Activated CD4-positive, alpha-beta T cell treated with anti-CD3 and anti-CD28 coated beads, Interleukin-2, amount 50 U/mL, for 4 hours (primary cell): Measurements from ENCODE around the gene MOBP.
"Not testable (repeated sequence)": the region's sequence is repeated elsewhere in the genome, so short reads cannot be mapped to it uniquely, and the experiment has no call there.

Experiments used
- DNase-seq, 2 experiments: peaks; one replicate each; pipeline ENCODE4 v3.0.0-alpha.2; 2020

MOBP gene

DNA sequence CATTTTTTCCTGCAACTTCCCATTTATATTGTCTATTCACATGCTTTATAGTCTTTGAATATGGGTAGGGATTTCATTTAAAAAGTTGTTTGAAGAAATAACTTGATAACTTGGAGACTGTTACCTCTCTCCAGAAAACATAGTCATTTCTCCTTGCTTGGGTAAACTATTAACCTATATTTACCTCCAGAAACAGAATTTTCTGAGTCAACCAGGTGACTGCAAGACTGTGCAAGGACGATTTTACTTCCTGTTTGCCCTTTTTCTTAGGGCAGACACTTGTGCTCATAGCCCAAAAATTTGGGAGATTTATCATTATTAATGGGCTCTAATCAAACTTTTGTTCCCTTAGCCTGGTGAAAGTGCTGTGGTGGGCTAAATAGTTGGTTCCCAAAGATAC is 14.3 kb upstream of the MOBP start:
- DNase-seq: no peak

DNA sequence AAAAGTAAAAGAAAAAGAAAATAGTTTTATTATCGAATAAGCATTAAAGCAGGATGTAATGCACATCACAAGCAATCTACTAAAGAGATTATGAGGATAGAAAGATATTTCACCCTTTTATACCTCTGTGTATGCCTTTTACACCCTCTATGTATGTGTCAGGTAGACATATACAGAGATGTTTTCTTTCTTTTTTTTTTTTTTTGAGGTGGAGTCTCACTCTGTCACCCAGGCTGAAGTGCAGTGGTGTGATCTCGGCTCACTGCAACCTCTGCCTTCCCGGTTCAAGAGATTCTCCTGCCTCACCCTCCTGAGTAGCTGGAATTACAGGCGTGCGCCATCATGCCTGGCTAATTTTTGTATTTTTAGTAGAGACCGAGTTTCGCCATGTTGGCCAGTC is 13.6 kb upstream of the MOBP start:
- not testable (repeated sequence) for DNase-seq

DNA sequence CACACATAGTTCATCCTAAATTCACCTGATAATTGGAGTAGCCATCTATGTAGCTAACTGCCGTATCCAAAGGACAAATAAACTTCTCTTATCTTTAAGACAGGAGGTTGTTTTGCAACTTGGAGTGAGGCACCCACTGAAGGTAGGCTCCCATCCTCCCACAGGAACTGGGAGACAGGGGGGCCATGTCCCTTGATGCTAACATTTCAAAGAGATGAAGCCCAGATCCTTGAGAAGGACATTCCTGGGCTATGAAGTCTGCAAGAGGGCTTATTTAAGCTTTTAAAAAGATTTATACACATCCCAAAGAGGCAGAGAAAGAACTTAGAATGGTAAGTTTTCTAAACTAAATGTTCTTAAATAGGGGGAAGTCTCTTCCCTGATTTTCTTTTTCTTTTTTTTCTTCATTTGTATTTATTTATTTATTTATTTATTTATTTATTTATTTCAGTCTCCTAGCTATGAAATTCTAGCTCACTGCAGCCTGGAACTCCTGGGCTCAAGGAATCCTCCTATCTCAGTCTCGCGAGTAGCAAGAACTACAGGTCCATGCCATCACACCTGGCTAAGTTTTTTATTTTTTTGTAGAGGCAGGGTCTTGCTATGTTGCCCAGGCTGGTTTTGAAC is 12.8 kb upstream of the MOBP start:
- DNase-seq: no peak

DNA sequence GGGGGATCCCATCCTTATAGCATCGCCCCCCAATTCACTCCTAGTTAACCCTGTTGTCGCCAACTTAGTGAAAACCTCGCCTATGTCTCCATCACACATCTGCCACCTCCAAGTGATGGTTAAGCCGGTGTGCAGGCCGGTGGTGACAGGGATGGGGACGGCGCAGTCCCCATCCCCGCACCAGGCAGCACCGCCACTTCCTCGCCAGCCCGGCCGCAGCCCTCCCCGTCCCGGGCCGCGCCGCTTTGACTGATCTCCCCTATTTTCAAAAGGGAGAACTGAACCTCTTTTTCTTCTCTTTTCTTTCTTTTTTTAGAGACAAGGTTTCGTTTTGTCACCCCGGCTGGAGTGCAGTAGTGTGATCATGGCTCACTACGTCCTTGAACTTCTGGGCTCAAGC is 11.3 kb upstream of the MOBP start:
- no peak for DNase-seq

DNA sequence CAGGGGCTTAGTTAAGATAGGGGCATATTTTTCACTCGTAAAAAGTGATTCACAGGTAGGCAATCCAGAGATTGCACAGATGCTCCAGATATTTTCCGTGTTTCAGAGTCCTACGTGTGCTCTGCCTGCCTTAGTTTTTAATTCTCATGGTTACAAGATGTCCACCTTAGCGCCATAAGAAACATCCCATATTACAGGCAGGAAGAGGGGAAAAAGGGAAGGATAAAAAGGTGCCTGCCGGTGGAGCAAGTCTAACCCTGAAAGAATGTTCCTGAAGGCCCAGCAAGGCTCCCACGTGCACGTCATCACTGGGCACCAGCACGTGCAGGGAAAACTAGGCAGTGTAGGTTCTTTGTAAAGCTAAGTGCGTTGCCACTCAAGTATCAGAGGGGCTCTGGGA is 10.1 kb upstream of the MOBP start:
- DNase-seq: no peak

DNA sequence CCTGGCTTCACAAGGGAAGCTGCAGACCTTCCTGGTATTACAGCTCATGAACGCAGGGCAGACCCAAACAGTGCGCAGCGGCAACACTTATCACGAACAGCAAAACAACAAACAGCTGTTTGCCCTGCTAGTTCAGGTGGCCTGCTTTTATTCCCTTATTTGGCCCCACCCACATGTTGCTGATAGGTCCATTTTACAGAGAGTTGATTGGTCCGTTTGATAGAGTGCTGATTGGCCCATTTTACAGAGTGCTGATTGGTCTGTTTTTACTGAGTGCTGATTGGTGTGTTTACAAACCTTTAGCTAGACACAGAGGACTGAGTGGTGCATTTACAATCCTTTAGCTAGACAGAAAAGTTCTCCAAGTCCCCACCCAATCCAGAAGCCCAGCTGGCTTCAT is 8.9 kb upstream of the MOBP start:
- not testable (repeated sequence) for DNase-seq

DNA sequence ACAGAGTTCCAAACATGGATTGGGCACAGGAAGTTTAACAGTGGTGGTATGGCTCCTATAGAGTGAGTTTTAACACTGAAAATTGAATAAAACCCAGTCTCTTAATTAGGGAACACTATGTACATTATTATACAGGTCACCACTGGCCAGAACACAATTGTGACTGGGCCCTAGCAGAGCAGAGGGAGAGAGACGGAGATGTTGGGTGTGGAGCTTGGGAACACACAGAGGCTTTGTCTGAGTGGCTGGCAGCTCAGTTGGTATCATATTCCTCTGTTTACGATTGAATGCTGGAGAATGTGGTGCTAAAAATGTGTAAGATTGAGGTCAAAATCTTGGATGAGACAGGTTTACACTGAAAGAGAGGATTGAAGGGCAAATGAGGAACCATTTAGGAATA is 6.8 kb upstream of the MOBP start:
- no peak for DNase-seq

DNA sequence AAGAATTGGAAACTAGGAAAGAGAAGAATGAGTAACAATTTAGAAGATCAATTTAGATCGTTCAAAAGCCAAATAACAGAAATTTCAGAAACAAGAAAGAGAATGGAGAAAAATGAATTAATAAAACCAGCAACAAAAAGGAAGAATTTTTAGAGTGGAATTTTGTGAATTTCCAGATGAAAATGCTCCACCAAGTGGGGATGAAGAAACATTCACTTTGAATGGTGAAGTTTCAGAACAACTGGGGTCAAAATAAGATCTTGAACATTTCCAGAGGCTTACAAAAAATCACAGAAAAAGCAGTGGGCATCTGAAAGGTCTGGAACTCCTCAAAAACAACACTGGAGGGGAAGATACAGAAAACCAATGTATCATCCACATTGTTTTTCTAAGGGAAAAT is 4.2 kb upstream of the MOBP start:
- no peak for DNase-seq

DNA sequence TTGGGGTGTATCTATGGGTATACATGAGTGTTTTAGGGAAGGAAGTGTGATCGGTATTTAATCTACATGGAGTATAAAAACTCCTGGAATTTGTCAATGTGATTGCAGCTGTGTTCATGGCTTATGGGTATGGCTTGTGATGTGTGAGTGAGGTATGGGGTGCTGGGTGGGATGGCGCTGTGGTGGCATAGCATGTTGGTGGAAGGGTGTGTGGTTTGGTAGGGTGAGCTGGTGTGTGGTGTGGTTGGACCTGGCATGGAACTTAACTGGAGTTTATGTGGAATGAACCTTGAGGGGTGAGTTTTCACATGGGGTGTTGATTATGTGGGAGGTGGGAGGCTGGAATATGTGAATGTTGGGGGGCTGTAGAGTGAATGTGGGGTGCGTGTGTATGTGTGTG is 492 bp upstream of the MOBP start:
- no peak for DNase-seq

DNA sequence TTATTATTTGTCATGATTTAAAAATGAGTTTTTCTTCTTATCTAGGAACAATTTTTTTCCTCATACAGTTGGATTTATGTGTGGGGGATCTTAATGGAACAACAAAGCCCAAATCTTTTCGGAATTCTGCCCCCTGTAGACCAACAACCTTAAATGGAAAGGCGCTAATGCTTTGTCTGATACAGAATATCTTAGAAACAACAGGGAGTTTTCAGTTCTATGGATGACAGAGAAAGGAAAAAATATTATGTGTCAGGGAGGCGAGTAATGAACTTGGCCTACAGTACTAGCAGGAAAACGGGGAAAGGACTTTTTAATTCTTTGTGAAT is 592 bp downstream of the MOBP start:
- DNase-seq: no peak

DNA sequence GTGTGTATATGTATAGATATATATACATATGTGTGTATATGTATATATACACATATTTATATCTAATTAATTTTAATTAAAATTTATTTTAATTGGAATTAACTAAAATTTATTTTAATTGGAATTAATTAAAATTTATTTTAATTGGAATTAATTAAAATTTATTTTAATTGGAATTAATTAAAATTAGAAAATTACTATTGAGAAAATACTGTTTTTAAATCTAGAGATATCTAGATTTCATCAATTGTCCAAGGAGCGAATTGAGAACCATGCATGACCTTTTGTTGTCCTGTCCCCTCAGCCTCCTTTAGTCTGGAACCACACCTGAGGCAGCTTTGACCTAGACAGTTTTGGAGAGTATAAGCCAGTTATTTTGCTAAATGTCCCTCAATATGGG is 1.8 kb downstream of the MOBP start:
- no peak for DNase-seq

DNA sequence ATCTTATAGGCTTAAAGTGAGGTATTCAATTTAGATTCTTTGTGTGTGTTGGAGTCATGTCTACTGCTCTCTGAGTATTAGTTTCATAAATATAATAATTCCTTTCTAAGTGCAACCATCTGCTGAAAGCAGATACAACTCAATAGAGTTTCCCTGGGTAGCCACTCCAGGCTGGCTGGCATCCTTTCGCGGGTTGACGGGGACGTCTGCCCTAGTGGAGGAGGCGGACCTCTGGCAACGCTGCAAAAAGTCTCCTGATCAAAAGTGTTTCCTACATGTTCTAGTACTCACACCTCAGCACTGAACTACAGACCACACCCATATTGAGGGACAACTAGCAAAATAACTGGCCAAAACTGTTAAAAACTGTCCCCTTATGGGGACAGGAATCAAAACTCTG is 2.5 kb downstream of the MOBP start:
- DNase-seq: no peak

DNA sequence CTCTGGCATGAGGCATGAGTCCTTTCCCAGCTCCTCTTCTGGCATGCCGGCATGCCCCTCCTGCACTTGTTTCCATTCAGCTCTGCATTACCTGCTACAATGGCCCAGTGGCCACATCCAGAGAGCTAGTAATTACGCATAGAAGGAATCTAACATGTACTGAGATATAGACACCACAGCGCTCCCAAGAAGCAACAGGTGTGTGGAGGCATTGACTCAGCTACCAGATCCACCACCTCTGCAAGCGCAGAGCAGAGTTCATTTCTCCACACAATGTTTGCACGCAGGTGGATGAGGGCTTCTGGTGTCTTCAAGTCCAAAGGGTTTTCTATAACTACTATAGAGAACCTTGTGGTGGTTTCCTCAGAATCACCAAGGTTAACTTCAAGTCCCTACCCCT is 4.2 kb downstream of the MOBP start:
- no peak for DNase-seq

DNA sequence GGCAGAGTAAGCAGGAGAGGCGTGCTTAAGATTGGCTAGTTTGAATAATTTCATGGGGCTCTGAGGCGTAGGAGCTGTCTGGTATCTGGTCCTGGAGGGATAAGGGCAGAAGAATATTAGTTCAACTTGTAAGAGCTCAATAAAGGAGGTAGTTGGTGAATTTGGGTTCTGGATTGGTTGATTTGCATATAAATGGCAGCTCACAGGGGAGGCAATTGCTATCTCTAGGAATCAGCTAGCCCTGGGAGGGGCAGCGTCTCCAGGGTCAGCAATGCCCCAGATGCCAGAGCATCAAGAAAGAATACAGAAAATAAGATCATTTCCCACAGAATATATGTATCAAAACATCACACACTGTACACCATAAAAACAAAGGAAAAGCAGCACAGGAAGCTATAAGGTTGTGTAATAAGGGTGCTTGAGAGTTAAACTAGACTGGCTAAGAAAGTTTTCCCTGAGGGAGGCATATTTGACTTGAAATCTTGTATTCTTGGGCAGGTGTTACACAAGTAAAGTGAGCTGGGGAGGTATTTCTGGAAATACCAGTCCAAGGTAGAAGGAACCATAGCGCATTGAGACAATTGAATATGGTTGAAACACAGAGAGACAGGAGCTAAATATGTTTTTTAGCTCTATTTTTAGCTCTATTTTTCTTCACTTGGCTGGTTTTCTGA is 6.1 kb downstream of the MOBP start:
- no peak for DNase-seq

DNA sequence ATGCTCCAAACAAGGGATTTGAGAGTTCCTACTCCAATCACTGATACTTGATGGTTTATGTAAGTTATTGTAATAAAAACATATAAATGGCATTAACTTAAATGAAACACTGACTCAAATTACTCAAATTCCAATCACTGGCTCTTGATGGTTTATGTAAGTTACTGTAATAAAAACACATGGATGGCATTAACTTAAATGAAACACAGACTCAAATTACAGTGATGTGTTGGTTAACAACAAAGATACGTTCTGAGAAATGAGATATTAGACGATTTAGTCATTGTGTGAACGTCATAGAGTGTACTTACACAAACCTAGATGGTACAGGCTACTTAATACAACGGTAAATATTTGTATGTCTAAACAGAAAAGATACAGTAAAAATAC is 6.6 kb downstream of the MOBP start:
- no peak for DNase-seq

DNA sequence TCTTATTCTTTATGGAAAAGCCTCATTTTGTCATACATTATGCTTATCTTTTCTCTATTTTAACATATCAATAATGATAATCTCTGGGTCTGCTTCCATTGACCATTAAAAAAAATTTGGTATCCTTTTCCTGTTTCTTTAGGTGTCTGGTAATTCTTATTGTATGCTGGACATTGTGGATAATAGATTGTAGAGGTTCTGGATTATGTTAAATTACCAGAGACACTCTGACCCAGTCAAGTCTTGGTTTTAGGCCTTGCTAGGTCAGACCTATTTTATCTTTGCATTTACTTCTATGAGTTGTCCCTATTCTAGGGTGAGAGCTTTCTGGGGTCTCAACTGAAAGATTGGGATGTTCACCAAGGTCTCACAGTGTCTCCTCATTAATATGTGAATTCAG is 9.3 kb downstream of the MOBP start:
- no peak for DNase-seq

DNA sequence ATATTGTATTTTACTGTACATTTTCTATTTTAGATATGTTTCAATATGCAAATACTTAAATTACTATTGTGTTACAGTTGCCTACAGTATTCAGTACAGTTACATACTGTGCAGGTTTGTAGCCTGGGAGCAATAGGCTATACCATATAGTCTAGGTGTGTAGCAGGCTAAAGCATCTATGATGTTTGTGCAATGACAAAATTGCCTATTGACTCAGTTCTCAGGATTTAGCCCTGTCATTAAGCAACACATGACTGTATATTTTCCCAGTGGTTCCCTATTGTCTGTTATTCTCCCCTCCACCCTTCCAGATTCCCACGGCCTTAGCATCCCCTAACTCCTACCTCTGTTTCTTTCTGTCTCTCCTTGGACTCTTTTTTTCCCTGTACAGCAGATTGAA is 10.7 kb downstream of the MOBP start:
- no peak for DNase-seq

DNA sequence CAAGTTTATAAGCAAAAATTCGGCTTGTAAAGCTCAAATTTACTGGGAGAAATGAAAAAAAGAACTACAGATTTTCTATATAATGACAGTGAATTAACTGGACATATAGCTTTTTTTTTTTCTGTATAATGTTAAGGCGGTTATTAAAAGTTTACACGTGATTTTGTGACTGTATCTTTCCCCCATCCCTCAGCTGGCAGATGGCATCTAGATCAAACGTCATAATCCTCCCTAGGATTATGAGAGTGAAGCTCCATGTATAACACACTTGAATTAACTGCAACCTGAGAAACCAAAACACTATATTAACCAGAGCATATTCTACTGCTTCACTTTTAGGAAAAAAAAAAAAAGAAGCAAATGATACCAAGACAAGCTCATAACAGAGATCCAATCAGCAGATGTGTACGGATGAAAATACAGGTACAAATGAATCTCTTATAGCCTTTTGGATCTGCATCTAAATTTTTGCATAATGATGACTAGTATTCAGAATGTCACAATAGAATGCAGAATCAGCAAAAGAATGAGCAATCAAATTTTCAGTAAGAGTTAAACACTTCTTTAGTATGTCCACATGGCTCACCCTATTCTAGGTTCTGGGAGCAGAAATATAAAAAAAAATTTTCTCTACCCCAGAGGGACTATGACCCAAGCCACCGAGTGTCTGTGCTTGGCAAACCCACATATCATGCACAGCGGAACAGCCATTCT is 12.4 kb downstream of the MOBP start:
- no peak for DNase-seq

DNA sequence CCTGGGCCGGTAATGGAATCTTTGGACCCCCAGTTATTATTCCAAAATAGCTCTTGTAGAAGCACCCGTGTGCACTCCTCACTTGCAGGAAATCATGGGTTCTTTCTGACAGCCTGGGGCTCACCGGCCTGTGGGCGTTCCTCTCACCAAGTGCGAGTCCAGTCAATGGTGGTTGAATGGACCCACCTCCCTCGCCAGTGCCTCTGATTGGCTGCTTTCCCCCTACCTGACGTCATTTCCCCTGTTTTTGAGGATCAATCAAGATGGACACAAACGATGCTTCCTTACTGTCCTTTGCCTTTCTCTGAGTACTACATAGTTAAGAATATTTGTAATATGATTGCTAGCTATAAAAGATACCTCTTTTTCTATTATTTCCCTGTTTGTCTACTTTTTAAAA is 18.1 kb downstream of the MOBP start:
- no peak for DNase-seq

DNA sequence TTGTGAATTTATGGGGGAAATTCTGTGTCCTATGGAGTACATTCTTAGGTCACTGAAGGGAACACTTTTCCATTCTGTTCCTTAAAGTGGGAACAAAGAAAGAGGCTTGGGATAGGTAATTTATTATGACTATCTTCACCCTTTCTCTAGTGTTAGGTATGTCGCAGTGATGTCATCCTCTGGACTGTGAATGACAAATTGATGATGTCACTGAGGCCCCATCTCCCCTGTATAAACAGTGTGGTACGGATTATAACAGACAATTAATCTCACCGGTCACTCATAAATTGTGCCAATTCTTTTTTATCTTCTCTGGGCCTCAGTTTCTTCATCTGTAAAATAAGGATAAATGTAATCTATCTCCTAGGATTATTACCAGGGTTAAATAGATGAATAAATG is 23.5 kb downstream of the MOBP start:
- DNase-seq: no peak

DNA sequence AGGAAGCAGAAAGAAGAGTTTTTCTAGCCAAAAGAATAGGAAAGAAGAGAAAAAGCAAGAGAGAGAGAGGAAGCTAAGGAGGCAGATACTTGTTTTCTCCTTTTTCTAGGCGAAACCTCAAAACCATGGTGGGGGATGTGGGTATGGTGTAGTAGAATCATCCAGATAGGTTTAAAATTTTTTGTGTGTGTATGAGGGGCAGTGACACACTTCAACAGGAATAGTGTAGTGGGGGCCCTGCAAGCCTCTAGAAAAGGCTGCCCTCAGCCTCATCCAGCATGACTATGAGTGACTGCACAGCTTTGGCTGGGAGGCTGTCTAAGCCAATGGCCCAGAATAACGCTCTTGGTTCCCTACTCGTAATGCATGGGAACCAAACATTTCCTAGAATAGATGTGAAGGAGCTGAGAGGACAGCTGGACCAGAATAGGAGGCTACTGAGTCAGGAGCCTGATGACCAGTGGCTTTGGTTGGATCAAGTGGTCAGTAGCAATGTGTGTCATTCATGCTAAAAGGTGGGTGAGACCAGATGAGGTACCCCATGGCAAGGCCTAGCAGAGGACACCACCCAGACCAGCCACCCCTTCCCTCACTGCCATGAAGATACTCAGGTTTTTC is 24.4 kb downstream of the MOBP start:
- no peak for DNase-seq

DNA sequence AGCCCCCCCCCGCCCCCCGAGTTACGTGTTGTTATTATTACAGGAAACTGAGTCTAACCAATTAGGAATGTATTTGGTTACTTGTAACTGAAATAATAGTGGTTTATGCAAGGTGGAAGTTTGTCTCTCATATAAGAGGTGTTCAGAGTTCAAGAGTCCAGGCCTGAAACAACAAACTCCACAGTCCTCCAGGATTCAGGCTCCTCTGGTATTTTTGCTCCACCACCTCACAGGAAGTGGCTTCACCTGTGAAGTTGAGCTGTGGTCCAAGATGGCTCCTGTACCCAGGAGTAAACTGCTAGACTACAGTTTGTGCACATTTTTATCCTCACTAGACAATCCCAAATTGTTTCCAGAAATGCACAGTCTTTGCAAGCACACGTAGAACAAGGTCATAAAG is 27.3 kb downstream of the MOBP start:
- DNase-seq: no peak

DNA sequence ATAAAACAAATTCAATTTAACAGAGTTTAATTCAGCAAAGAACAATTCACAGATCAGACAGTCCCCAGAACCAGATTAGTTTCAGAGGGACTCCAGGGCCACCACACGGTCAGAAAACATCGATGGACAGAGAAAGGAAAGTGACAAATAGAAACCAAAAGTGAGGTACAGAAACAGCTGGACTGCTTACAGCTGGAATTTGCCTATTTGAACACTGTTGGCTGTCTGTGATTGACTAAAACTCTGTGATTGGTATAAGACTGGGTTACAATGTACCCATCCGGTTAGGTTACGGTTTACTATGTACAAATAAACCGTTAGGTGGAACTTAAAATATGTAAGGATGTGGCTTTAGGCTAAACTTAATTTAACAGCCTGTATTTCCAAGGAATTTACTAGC is 30.3 kb downstream of the MOBP start:
- DNase-seq: no peak

DNA sequence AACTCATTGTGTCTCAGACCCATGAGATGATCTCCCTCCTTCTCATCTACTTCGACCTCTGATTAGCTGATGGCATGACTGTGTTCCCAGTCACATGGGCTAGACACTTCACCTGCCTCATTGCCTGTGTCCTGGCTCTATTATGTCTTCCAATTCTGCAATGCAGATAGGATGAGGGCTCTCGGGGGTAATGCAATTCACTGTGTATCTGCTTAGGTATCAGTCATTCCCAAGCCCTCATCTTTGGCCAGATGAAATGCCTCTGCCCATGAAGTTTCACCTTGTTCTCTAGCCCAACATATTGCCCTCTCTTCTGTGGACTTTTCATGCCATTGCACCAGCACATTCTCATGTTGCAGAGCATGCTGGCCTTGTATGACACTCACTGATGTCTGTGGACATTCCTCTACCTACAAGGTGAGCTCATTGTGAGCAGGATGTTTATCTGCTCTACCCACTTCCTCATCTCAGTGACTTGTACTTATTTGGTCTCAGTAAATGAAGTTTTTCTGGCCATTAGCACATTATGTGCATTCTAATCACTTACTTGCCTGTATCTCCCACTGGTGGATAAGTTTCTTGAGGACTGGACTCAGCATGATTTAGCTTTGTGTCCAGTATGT is 32.3 kb downstream of the MOBP start:
- DNase-seq: no peak
